HEK293 (cell line): Measurements from ENCODE around the gene FAM234A.

Source experiments
- CTCF ChIA-PET: fragments of 350-600 bp; formaldehyde crosslinking; extraction: SDS; loops from one replicate; lab custom pipeline; 2021; ENCODE audit warnings: antibody characterized with exemption; lab: Yijun Ruan, JAX
- POLR2A ChIA-PET: fragments of 300-600 bp; formaldehyde crosslinking; extraction: SDS; loops from one replicate; lab custom pipeline; 2020; ENCODE audit warnings: antibody characterized with exemption, inconsistent platforms; lab: Yijun Ruan, JAX
- H3K27ac ChIP-seq: fragments of 200-500 bp; sonication (Bioruptor generic); 2 replicates; pipeline ENCODE4 v1.5.1; 2014; ENCODE audit warnings: low read depth, low read length, control low read depth, inconsistent platforms; ENCODE audit errors: extremely low read depth
- H3K36me3 ChIP-seq, 2 experiments: fragments of 200-500 bp in 1 of 2; sonication (Bioruptor generic) in 1 of 2; 1 replicate in 1 of 2; 2 replicates in 1 of 2; pipeline ENCODE4 v1.5.1; 2014 to 2017; ENCODE audit warnings: inconsistent platforms in 2 of 2, low read length in 2 of 2; ENCODE audit not compliant: control insufficient read depth in 2 of 2, insufficient read depth in 1 of 2
- H3K4me1 ChIP-seq: fragments of 200-500 bp; sonication (Bioruptor generic); 2 replicates; pipeline ENCODE4 v1.5.1; 2014; ENCODE audit warnings: mild to moderate bottlenecking, low read length, inconsistent platforms; ENCODE audit not compliant: control insufficient read depth, insufficient read depth
- H3K4me3 ChIP-seq: 2 replicates; pipeline ENCODE4 v1.5.1; 2011; ENCODE audit warnings: low read depth, mild to moderate bottlenecking, control low read depth, low read length, moderate library complexity
- H3K9me3 ChIP-seq: fragments of 200-500 bp; sonication (Bioruptor generic); 2 replicates; pipeline ENCODE4 v1.5.1; 2014; ENCODE audit warnings: low read depth, low read length, inconsistent platforms; ENCODE audit not compliant: control insufficient read depth, insufficient read depth
- EGR2 ChIP-seq: fragments of 450-650 bp; formaldehyde crosslinking; IDR thresholded peaks from 2 replicates; pipeline ENCODE4 v1.5.1; 2016; ENCODE audit warnings: low read depth, missing biosample characterization, missing genetic modification characterization
- GFI1B ChIP-seq: fragments of 450-650 bp; formaldehyde crosslinking; IDR thresholded peaks from 2 replicates; pipeline ENCODE4 v1.5.1; 2016; ENCODE audit warnings: missing biosample characterization, missing genetic modification characterization
- GLI2 ChIP-seq: fragments of 450-650 bp; formaldehyde crosslinking; IDR thresholded peaks from 2 replicates; pipeline ENCODE4; 2017; ENCODE audit warnings: missing biosample characterization, missing genetic modification characterization, low read depth, borderline replicate concordance
- HOXD13 ChIP-seq: sonication (generic); formaldehyde crosslinking; IDR thresholded peaks from 2 replicates; pipeline ENCODE4 v1.8.0; 2022; ENCODE audit warnings: missing genetic modification reagents, borderline replicate concordance
- KLF10 ChIP-seq: fragments of 450-650 bp; IDR thresholded peaks from 2 replicates; pipeline ENCODE4 v1.5.1; 2018; ENCODE audit warnings: missing biosample characterization, mild to moderate bottlenecking, missing genetic modification characterization
- KLF9 ChIP-seq: fragments of 450-650 bp; formaldehyde crosslinking; IDR thresholded peaks from 2 replicates; pipeline ENCODE4 v1.5.1; 2016; ENCODE audit warnings: missing biosample characterization, missing genetic modification characterization, low read depth
- MYNN ChIP-seq: fragments of 450-650 bp; formaldehyde crosslinking; IDR thresholded peaks from 2 replicates; pipeline ENCODE4 v1.5.1; 2016; ENCODE audit warnings: missing biosample characterization, missing genetic modification characterization, borderline replicate concordance
- OVOL3 ChIP-seq: fragments of 450-650 bp; formaldehyde crosslinking; IDR thresholded peaks from 2 replicates; pipeline ENCODE4 v1.5.1; 2016; ENCODE audit warnings: missing biosample characterization, missing genetic modification characterization
- PRDM1 ChIP-seq: fragments of 450-650 bp; formaldehyde crosslinking; IDR thresholded peaks from 2 replicates; pipeline ENCODE4; 2016; ENCODE audit warnings: missing biosample characterization, missing genetic modification characterization
- PRDM6 ChIP-seq: fragments of 450-650 bp; formaldehyde crosslinking; IDR thresholded peaks from 2 replicates; pipeline ENCODE4 v1.5.1; 2017; ENCODE audit warnings: missing biosample characterization, missing genetic modification characterization
- REPIN1 ChIP-seq: fragments of 450-650 bp; formaldehyde crosslinking; IDR thresholded peaks from 2 replicates; pipeline ENCODE4 v1.5.1; 2017; ENCODE audit warnings: missing biosample characterization, missing genetic modification characterization, low read depth
- SCRT1 ChIP-seq: fragments of 450-650 bp; formaldehyde crosslinking; IDR thresholded peaks from 2 replicates; pipeline ENCODE4 v1.5.1; 2016; ENCODE audit warnings: missing biosample characterization, missing genetic modification characterization, borderline replicate concordance
- TCF7L2 ChIP-seq: IDR thresholded peaks from 2 replicates; pipeline ENCODE4 v1.6.1; 2011; ENCODE audit warnings: low read depth, mild to moderate bottlenecking, inconsistent platforms, low read length, moderate library complexity, borderline replicate concordance
- ZFP37 ChIP-seq: fragments of 450-650 bp; formaldehyde crosslinking; IDR thresholded peaks from 2 replicates; pipeline ENCODE4 v1.5.1; 2016; ENCODE audit warnings: missing biosample characterization, missing genetic modification characterization
- ZIC2 ChIP-seq: fragments of 450-650 bp; formaldehyde crosslinking; IDR thresholded peaks from 2 replicates; pipeline ENCODE4 v1.5.1; 2016; ENCODE audit warnings: missing biosample characterization, missing genetic modification characterization
- ZNF112 ChIP-seq: fragments of 450-650 bp; formaldehyde crosslinking; IDR thresholded peaks from 2 replicates; pipeline ENCODE4 v1.5.0; 2017; ENCODE audit warnings: missing biosample characterization, missing genetic modification characterization
- ZNF16 ChIP-seq: fragments of 450-650 bp; formaldehyde crosslinking; IDR thresholded peaks from 2 replicates; pipeline ENCODE4 v1.5.1; 2016; ENCODE audit warnings: low read depth, missing biosample characterization, missing genetic modification characterization
- ZNF174 ChIP-seq: fragments of 450-650 bp; formaldehyde crosslinking; IDR thresholded peaks from 2 replicates; pipeline ENCODE4 v1.5.0; 2017; ENCODE audit warnings: missing biosample characterization, mild to moderate bottlenecking, missing genetic modification characterization
- ZNF202 ChIP-seq: fragments of 450-650 bp; formaldehyde crosslinking; IDR thresholded peaks from 2 replicates; pipeline ENCODE4 v1.5.1; 2016; ENCODE audit warnings: missing biosample characterization, missing genetic modification characterization, borderline replicate concordance
- ZNF26 ChIP-seq: fragments of 450-650 bp; formaldehyde crosslinking; IDR thresholded peaks from 2 replicates; pipeline ENCODE4 v1.5.1; 2016; ENCODE audit warnings: missing biosample characterization, missing genetic modification characterization
- ZNF280D ChIP-seq: fragments of 450-650 bp; formaldehyde crosslinking; IDR thresholded peaks from 2 replicates; pipeline ENCODE4 v1.5.1; 2016; ENCODE audit warnings: missing biosample characterization, missing genetic modification characterization
- ZNF335 ChIP-seq: fragments of 450-650 bp; formaldehyde crosslinking; conservative IDR thresholded peaks from 2 replicates; pipeline ENCODE4 v1.5.1; 2016; ENCODE audit warnings: missing biosample characterization, missing genetic modification characterization
- ZNF350 ChIP-seq: fragments of 450-650 bp; formaldehyde crosslinking; IDR thresholded peaks from 2 replicates; pipeline ENCODE4 v1.5.0; 2017; ENCODE audit warnings: missing biosample characterization, mild to moderate bottlenecking, missing genetic modification characterization
- ZNF366 ChIP-seq: fragments of 450-650 bp; formaldehyde crosslinking; conservative IDR thresholded peaks from 2 replicates; pipeline ENCODE4 v1.5.1; 2016; ENCODE audit warnings: missing biosample characterization, missing genetic modification characterization
- ZNF548 ChIP-seq: fragments of 450-650 bp; formaldehyde crosslinking; IDR thresholded peaks from 2 replicates; pipeline ENCODE4 v1.5.1; 2016; ENCODE audit warnings: missing biosample characterization, missing genetic modification characterization
- ZNF623 ChIP-seq: fragments of 450-650 bp; formaldehyde crosslinking; IDR thresholded peaks from 2 replicates; pipeline ENCODE4 v1.5.1; 2016; ENCODE audit warnings: missing biosample characterization, missing genetic modification characterization
- ZNF629 ChIP-seq: fragments of 450-650 bp; formaldehyde crosslinking; IDR thresholded peaks from 2 replicates; pipeline ENCODE4 v1.5.1; 2017; ENCODE audit warnings: missing biosample characterization, missing genetic modification characterization
- ZNF664 ChIP-seq: fragments of 450-650 bp; formaldehyde crosslinking; IDR thresholded peaks from 2 replicates; pipeline ENCODE4 v1.5.1; 2016; ENCODE audit warnings: missing biosample characterization, missing genetic modification characterization
- ZNF791 ChIP-seq: fragments of 450-650 bp; formaldehyde crosslinking; IDR thresholded peaks from 2 replicates; pipeline ENCODE4 v1.5.1; 2016; ENCODE audit warnings: missing biosample characterization, missing genetic modification characterization
- ZXDB ChIP-seq: fragments of 450-650 bp; formaldehyde crosslinking; IDR thresholded peaks from 2 replicates; pipeline ENCODE4 v1.5.1; 2016; ENCODE audit warnings: missing biosample characterization, missing genetic modification characterization

The FAM234A gene

GRCh38 chr16:193441-193840, 41.2 kb upstream of the FAM234A start (continued):
- no peak for TF ChIP-seq ZNF280D (tag by site-specific recombination)
- TF ChIP-seq KLF9 (tag by site-specific recombination), result no peak
- no peak for TF ChIP-seq OVOL3 (tag by site-specific recombination)
- no peak for TF ChIP-seq SCRT1

GRCh38 chr16:194516-194915, 40.1 kb upstream of the FAM234A start:
- POLR2A ChIA-PET, result interaction anchor here (0.5 kb wide), 1 partner anchor 470 kb away, joined by 3 read pairs; no protein-coding TSS in a partner anchor
- TF ChIP-seq ZNF664 (tag by site-specific recombination) (0 out of 2 replicates have a peak, but pooled peaks have one; percentile 13), ZXDB (no peak), TCF7L2 (no peak), ZNF202 (no peak)
- Histone ChIP-seq H3K36me3 (peaks cover 75 to 97% of the 10 kb centered on the region in 2 experiments), H3K4me3 (no peak overlapping the region), H3K9me3 (no peaks in the 10 kb centered on the region), H3K4me1 (no peaks in the 10 kb centered on the region), H3K27ac (no peak overlapping the region)
- CTCF ChIA-PET, result interaction anchor here (1.1 to 1.2 kb wide), 2 partner anchors 13 to 14 kb away, joined by 3 to 4 read pairs; partner anchors contain the start of gene HBQ1

GRCh38 chr16:200388-200787, 34.2 kb upstream of the FAM234A start:
- POLR2A ChIA-PET, result no interaction called here
- Histone ChIP-seq H3K4me1 (no peaks in the 10 kb centered on the region), H3K27ac (no peak overlapping the region), H3K36me3 (peaks cover 81 to 84% of the 10 kb centered on the region in 2 experiments), H3K4me3 (no peak overlapping the region), H3K9me3 (no peaks in the 10 kb centered on the region)
- CTCF ChIA-PET, result interaction anchor here (1.0 to 1.5 kb wide), 2 partner anchors 8 to 93 kb away, joined by 3 to 4 read pairs; no protein-coding TSS in a partner anchor
- TF ChIP-seq GLI2 (peak; percentile 11; the same call in 1 of the 2 replicates), GFI1B (tag by site-specific recombination) (0 out of 2 replicates have a peak, but pooled peaks have one; percentile 30), KLF10 (tag by site-specific recombination) (no peak), ZNF112 (no peak), ZNF791 (tag by site-specific recombination) (no peak), PRDM1 (peak; percentile 52; the same call in 1 of the 2 replicates), ZNF366 (tag by site-specific recombination) (peak; percentile 45; the same call in 1 of the 2 replicates), ZNF174 (no peak), MYNN (tag by site-specific recombination) (no peak), REPIN1 (tag by site-specific recombination) (no peak), ZNF16 (tag by site-specific recombination) (no peak), HOXD13 (CRISPR knock-in tag) (no peak), ZNF350 (no peak), ZNF548 (tag by site-specific recombination) (no peak), PRDM6 (tag by site-specific recombination) (peak; percentile 83; the same call in 1 of the 2 replicates), ZNF26 (tag by site-specific recombination) (no peak), EGR2 (tag by site-specific recombination) (no peak), ZNF623 (tag by site-specific recombination) (no peak), ZNF335 (tag by site-specific recombination) (no peak), ZNF629 (tag by site-specific recombination) (peak; percentile 73), ZIC2 (tag by site-specific recombination) (peak; percentile 91), ZFP37 (tag by site-specific recombination) (no peak)
